Iris pigment epithelial cell (primary cell): Measurements from ENCODE around the gene ZMYM3.

Experiments used
- DNase-seq: peaks from one replicate; pipeline ENCODE4 v3.0.0-alpha.2; 2011; ENCODE audit warnings: low read depth

Gene ZMYM3

DNA sequence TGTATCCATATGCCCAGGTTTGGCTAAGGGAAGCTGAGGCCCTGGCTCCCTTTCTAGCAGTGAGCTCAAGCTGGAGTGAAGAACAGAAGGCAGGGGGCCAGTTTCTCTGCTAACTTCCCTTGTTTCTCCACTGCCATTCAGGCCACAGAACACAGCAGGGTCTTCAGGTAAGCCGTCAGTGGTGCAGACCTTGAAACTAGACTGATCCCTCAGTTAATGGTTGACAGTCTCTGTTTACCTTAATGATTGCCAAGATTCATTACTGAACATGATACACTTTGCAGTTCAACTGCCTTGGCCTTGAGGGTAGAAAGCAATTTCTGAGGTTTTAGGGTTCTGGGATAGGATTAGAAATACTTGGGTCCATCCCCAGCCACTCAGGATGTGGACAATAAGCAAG lies 39.8 kb downstream of the ZMYM3 start:
- DNase-seq, result no peak

DNA sequence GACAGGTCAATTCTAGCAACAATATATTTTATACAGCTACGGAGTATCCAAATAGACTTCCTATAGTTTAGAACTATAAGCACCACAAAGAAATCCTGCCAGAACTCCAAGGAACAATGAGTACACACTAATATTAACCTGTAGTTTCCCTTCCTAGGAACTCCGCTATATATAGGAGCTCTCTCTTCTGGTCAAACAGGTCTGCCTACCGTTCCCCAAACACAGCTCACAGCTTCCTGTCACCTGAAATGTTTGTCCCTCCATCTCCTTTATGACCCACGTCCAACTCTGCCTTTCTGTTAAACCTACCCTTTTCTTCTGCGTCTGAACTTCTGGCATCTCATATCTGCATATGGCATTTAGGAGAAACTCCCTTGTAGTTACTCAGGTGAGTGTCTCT lies 41.4 kb downstream of the ZMYM3 start:
- DNase-seq, result no peak

DNA sequence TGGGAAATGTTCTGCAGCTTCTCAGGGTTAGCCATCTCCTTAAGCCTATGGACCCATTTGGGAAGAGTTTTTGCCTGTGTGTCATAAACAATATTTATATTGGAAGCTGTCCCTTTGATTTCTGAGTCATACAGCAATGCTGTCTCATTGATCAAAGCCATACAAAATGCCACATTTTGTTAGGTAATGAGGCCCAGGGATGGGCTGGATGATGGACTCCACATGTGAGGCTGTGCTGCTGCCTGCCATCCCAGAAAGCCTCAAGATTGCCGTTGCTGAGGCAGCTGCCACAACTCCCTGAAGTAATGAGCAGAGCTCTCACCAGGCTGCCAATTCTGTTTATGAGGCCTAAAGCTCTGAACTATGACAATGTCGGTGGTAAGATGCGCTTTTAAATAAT lies 43.1 kb downstream of the ZMYM3 start:
- DNase-seq, result no peak

DNA sequence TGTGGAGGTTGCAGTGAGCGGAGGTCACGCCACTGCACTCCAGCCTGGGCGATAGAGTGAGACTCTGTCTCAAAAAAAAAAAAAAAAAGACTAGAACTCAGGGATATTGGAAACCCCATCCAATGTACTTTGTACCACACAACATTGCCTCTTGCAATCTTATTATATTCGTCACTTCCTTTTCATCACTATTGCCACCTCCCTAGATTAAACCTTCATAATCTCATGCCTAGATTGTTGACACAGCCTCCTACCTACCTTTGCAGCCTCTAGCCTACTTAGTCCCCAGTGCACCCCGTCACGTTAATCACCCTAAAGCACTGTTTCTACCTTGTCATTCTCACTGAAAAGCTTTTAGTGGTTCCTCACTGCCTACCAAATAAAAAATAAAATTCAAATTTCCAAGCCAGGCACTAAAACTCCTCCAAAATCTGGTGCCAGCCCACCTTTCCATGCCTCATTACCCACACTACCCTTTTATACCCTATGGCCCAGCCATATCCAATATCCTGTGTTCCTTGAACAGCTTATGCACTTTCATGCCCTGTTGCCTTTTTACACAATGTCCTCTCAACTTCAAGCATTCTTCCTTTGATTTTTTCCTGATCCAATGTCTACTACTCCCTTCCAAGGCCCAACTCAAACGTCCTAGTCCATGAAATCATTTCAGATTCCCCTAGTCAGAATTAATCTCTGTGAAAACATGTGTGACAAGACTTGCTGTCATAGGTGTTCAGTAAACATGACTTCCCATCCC lies 54.5 kb downstream of the ZMYM3 start:
- DNase-seq, result no peak

DNA sequence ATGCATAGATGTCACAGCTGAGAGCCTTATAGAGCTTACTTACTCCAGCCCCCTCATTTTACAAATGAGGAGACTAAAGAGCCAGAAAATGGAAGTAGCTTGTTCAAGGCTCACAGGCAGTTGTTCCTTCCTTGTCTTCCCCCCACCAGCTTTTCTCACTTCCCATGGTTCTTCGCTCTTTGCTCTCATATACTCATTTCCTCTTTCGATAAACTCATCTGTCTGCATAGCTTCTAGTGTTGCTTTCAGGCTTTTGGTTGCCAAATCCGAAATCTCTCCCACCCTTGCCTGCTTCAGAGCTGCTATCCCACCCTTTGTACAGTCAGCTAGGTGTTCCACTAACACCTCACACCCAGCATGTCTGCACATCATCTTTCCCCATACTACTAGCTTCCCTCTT lies 55.9 kb downstream of the ZMYM3 start:
- DNase-seq, result no peak

DNA sequence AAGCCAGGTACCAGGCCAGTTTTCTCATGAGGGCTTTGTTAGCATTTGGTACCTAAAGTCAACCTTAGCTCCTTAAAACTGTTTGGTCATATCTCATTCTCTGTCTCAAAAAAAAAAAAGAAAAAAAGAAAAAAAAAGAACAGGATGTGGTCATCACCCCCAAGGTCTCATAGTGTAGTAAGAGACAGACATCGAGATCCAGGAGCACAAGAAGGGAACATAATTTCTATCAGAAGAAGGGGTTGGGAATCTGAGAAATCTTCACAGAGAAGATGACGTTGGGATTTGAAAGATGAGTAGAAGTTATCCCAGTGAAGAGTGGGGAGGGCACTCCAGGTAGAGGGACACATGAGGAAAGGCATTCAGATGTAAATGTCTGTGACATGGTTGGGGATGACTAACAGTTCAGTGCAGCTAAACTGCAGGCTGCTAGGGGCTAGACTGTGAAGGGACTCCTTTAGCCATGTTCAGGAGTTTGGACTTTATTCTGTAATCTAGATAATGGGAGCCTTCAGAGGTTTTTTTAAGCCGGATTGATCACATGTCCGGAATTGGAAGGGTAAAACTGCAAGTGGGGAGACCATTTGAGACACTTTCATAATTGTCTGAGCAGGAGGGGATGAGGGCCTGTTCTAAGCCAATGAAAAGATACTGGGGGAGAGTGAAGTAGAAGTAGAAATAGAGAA lies 57.8 kb downstream of the ZMYM3 start:
- no peak for DNase-seq

DNA sequence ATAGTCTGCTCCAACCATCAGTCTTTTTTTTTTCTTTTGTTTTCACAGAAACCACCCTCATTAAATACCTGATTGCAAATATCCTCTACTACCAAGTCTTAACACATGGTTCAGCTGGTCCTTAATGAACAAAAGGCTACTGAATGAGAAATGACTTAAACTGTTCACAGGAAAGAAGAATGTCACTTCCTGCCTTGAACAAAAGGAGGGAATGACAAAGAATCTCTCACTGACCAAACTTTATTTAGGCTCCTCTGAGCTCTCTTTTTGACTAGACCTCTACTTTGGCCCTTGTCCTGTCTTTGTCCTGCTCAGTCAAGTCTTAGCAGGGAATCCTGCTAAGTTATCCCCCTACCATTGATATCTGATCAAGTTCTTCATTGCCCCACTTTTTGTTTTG lies 62.7 kb downstream of the ZMYM3 start:
- no peak for DNase-seq
